A549 (cell line): ENCODE data around the gene NTRK2.

Experiments used
- CBX8 ChIP-seq: fragments of 200-600 bp; sonication (generic); IDR thresholded peaks from 2 replicates; pipeline ENCODE4 v1.6.1; 2016
- CTCF ChIP-seq: fragments of >200 bp; sonication (Bioruptor Twin); formaldehyde crosslinking; IDR thresholded peaks from 3 replicates; pipeline ENCODE4 v1.5.1; 2016
- KDM1A ChIP-seq: fragments of 200-600 bp; sonication (generic); IDR thresholded peaks from 2 replicates; pipeline ENCODE4 v1.6.1; 2016; ENCODE audit warnings: low read depth, mild to moderate bottlenecking
- POLR2A ChIP-seq: IDR thresholded peaks from 2 replicates; pipeline ENCODE4 v1.6.1; 2012; ENCODE audit warnings: mild to moderate bottlenecking, low read length
- RAD21 ChIP-seq, 2 experiments: fragments of >200 bp in 1 of 2; sonication (Bioruptor Twin) in 1 of 2; formaldehyde crosslinking in 1 of 2; IDR thresholded peaks in 1 of 2; conservative IDR thresholded peaks in 1 of 2; 2 replicates in 1 of 2; 3 replicates in 1 of 2; pipeline ENCODE4 v1.6.1; 2012 to 2018; ENCODE audit warnings: inconsistent platforms in 1 of 2
- RNF2 ChIP-seq: fragments of 200-600 bp; sonication (generic); IDR thresholded peaks from 2 replicates; pipeline ENCODE4 v1.6.1; 2016; ENCODE audit warnings: low read depth, mild to moderate bottlenecking, antibody characterized with exemption, moderate library complexity, borderline replicate concordance

- TF ChIP-seq CTCF: no peak
- TF ChIP-seq RNF2: no peak
- TF ChIP-seq POLR2A: no peak
- TF ChIP-seq RAD21 (conservative IDR thresholded peaks at IDR 0.05 in 1 of 2, IDR thresholded peaks at IDR 0.05 in 1 of 2): no peak
- TF ChIP-seq CBX8: no peak
- no peak for TF ChIP-seq KDM1A
Measured at GRCh38 chr9:85021686-85022085, 352.2 kb downstream of the NTRK2 start.
